ENCODE results near the gene CRTC1.
A peak's percentile ranks its signal among the peaks of the same experiment; 100 is the strongest.
"Not testable (repeated sequence)": the region's sequence is repeated elsewhere in the genome, so short reads cannot be mapped to it uniquely, and the experiment has no call there.

Gene CRTC1

DNA sequence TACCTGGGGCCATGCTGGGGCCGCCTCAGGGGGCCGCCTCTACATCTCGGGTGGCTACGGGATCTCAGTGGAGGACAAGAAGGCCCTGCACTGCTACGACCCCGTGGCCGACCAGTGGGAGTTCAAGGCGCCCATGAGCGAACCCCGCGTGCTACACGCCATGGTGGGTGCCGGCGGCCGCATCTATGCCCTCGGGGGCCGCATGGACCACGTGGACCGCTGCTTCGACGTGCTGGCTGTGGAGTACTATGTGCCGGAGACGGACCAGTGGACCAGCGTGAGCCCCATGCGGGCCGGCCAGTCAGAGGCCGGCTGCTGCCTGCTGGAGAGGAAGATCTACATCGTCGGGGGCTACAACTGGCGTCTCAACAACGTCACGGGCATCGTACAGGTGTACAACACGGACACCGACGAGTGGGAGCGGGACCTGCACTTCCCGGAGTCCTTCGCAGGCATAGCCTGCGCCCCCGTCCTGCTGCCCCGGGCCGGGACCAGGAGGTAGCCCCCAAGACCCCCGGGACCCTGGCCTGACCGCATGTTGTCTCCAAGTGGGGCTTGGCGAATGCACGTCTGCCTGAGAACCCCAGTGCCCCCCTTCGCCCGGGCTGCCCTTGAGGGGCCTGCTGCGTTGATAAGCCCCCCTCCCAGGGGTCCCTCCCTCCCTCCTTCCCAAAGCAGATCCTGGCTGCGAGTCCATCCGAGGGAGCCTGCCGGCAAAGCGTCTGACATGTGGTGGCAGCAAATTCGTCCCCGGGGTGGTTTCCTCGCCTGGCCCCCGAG is 14.5 kb upstream of the CRTC1 start:
- DNase-seq: no peak

DNA sequence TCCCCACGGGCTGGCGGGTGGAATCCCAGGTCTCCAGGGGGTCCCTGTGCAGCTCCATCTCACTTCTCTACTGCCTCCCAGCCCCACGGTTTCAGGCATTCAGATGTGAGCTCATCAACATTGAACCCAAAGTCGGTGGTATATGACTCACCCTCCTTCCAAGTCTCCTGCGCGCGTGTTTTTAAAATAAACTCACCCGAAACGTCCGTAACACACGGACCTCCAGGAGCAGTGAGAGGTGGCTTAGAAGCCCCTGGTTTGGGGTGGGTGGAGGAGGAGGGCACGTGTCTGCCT is 14.0 kb upstream of the CRTC1 start:
- no peak for DNase-seq

DNA sequence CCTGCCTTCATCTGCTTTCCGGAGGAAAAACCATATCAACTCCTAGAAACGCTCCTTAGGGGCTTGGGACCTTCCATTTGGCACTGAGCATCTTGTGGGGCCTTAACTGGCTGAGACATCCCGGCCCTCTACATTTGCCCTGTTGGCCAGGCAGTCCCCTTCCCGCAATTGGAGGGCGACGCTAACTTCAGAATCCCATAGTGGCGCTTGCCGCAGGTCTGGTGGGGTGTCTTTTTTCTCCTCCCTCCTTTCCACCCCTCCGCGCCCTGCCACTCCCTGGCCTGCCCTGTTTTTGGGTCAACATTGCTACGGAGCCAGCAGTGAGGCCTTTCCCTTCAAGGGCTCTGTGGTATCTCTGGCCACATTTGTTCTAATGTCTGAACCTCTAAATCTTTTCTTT is 13.6 kb upstream of the CRTC1 start:
- no peak for DNase-seq

DNA sequence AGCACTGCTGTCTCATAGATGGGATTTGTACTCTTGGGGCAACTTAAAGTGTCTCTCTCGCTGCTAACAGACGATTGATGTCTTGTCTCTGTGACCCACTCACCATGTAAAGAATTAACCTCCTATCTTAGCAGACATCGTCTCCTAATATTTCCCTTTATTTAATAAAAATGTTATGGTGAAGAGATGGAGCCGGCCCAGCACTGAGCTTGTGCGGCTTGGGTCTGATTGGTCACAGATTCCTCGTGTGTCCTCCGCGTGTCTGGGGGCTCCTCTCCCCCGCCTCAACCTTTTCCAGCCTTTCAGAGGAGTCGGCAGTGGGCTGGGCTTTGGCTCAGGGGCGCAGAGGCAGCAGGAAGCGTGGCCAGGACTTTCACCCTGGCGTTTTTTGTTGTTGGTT is 13.2 kb upstream of the CRTC1 start:
- DNase-seq: no peak

DNA sequence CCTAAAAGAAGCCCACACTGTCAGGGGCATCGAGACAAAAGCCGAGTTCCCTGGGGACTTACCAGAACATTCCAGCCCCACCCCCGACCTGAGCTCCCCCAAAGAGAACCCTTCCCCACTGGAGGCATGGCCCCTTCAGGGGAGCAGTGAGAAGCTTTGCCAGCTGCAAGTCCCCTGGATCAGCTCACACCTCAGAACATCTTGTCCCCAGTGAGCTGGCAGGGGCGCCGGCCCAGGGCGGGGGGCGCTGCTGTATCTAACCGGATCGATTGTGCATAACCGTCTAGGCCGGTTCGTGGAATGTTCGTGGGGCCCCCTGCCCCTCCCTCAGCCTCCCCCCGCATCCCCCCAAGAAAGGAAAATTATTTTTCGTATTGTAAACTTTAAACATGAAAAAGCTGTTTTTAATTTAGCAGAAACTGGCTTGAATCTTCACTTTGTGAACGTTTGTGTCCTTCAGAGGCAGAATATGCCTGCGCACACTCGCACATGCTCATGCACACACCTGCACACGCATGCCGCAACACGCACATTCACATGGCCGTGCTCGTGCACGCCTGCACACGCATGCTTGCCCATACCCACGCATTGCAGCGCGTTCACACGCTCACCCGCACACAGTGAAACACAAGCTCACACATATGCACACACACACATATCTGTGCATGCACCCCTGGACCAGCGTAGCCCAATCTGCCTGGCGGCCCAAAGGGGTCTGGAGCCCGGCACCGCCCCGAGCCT is 12.0 kb upstream of the CRTC1 start:
- DNase-seq: no peak

DNA sequence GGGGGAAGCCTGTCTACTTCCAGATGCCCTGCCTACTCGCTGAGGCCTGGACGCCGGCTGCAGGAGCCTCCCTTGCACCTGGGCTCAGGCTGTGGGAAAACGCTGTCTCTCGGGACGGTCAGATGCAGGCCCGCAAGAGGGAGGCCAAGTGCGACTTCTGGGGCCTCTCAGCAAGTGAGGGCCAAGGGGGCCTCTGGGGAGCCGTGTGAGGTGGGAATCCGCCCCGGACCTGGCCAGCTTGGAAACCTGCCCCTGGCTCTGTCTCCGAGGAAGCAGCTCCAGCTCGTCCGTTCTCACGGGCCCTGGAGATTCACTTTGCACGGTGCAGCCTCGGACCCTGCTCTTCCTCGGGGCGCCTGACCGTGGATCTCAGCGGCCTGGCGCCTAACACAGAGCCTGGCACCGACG is 11.4 kb upstream of the CRTC1 start:
- DNase-seq: peak in 2 of 58 donors; percentile 52 to 61

DNA sequence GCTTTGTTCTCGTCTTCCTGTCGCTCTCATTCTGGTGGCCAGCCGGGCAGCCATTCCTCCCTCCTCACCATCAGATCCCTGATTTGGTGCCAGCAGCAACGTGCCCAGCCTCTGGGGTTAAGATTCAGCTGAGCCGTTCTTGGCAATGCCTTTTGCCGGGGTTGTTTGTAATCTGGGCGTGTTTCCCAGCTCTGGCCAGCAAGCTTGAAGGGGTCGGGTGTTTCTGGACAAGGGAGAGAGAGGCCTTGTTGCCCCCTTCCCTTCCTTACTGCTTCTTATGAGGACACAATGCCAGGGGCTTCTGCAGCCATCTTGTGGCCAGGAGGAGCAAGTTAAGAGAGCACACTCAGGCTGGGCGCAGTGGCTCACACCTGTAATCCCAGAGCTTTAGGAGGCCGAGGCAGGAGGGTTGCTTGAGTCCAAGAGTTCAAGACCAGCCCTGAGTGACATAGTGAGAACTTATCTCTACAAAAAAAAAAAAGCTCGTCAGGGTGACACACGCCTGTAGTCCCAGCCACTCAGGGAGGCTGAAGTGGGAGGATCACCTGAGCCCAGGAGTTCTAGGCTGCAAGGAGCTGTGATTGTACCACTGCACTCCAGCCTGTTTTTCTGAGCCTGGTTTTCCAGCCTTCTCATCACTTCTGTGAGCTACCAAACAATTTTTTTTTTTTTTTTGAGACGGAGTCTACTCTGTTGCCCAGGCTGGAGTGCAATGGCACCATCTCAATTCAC is 10.7 kb upstream of the CRTC1 start:
- peak in 51 of 58 donors; percentile 13 to 89 (median 58) for DNase-seq

DNA sequence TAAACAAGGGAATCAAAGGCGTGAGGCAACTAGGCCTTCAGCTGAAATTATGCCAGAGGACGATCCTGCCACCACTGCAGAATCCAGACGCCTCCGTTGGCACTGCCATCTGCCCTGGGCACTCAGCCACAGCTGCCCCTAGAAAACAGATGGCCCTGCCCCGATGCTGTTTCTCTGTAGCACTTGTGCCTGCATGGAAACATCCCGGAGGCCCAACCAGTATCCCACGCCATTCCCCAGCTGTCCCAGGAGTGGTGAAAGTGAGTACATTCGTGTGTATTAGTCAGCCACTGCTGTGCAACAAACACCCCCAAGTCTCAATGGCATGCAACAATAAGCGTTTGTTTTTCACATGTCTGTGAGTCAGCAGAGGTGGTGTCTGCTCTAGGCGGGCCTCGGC is 8.9 kb upstream of the CRTC1 start:
- DNase-seq: peak in 45 of 58 donors; percentile 9 to 81 (median 44)

DNA sequence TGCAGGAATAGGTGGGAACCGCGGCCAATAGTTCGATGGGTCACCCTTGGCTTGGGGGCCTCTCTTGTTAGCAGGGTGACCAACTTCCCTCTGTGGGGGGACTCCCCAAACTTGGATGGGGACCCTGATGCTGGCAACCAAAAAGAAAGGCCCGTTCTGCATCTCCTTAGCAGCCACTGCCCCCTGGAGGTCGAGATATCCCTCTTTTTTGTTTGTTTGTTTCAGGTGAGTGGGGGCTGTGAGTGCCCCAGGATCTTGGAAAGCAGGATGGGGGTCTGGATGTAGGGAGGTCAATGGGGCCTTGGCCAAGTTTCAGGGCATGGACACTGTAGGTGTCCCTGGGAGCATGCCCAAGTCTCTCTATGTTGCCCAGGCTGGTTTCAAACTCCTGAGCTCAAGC is 7.7 kb upstream of the CRTC1 start:
- no peak for DNase-seq

DNA sequence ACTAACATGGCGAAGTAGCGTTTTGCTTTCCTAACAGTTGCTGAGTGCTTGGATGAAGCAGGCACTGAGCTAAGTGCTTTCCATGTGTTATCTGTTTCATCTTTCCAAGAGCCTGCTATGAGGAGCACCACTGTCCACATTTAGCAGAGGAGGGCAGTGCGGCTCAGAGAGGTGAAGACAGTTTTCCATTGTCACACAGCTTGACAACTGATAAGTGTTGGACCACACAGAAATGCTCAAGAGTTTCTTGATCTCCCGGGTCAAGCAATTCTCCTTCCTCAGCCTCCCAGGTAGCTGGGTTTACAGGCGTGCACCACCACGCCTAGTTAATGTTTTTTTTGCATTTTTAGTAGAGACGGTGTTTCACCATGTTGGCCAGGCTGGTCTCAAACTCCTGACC is 6.8 kb upstream of the CRTC1 start:
- no peak for DNase-seq

DNA sequence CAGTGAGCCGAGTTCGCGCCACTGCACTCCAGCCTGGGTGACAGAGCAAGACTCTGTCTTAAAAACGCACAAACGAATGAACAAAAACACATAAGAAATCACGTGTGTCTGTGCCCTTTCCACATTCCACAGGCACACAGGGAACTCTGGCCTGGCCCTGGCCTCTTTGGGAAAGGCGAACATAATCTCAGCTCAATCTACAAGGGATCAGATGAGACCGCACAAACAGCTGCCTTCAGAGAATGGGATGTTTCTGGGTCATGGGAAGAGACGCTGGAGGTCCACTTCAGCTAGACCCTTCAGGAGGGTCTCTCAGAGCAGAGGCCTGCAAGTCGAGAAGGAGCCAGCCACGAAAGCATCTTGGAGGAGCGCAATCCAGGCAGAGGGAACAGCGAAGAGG is 6.3 kb upstream of the CRTC1 start:
- DNase-seq: no peak

DNA sequence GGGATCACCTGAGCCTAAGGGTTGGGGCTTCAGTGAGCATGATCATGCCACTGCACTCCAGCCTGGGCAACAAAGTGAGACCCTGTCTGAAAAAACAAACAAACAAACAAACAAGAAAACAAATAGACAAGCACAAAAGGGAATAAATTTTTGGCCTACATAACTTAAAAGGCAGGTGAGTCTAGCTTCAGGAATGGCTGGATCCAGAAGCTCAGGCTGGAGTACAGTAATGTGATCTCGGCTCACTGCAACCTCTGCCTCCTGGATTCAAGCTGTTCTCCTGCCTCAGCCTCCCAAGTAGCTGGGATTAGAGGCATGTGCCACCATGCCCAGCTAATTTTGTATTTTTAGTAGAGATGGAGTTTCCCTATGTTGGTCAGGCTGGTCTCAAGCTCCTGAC is 3.3 kb upstream of the CRTC1 start:
- DNase-seq: not testable (repeated sequence)

DNA sequence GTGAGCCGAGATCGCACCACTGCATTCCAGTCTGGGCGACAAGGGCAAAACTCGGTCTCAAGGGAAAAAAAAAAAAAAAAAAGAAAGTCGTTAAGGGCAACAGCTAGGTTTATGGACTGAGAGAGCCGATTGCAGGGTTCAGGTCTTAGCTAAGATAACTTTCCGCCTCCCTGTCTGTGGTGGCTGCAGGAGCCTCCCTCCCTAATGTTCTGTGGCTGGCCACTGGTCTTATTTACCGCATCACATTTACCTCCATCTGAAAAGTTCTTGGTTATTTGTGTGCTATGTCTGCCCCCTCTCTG is 722 bp upstream of the CRTC1 start:
- DNase-seq: no peak

DNA sequence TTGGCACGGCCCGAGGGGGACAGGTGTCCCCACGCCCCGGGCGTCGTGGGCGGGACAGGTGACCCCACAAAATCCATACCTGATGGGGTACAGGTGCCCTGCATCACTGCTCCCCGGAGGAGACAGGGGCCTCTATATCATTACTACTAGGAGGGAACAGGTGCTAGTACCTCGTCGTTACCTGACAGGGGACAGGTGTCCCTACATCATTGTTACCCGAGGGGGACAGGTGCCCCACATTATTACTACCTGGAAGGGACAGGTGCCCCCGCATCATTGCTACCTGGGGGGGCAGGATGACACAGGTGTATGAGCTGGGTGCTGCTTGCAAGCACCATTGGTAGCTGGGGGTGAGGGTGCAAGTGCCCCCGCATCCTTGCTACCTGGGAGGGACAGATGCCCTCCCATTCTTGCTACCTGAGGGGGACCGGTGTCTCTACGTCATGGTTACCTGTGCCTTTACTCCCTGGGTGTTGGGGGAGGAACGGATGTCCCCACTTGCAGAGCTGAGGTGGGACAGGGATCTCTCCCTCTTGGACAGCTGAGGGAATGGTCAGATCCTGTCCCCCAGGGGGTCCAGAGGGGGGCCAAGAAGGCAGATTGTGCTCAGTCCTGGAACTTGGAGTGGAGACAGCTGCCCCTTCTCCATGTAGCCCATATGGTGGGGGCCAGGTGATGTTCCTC is 620 bp downstream of the CRTC1 start:
- DNase-seq: no peak

DNA sequence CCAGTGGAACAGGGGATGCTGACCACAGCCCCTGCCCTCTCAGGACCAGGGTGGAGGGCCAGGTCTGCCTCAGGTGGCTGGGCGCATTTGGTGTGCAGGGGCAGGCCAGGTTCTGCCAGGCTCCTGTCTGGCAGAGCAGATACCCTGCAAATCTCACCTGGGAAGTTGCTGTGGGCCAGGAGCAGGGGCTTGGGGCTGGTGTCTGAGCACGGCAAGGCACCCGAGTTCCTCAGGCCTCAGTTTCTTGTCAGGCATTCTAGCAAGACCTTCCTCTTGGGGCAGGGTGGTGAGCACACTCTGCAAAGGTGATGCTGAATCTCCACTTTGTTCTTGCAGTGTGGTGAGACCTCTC is 1.1 kb downstream of the CRTC1 start:
- DNase-seq: no peak

DNA sequence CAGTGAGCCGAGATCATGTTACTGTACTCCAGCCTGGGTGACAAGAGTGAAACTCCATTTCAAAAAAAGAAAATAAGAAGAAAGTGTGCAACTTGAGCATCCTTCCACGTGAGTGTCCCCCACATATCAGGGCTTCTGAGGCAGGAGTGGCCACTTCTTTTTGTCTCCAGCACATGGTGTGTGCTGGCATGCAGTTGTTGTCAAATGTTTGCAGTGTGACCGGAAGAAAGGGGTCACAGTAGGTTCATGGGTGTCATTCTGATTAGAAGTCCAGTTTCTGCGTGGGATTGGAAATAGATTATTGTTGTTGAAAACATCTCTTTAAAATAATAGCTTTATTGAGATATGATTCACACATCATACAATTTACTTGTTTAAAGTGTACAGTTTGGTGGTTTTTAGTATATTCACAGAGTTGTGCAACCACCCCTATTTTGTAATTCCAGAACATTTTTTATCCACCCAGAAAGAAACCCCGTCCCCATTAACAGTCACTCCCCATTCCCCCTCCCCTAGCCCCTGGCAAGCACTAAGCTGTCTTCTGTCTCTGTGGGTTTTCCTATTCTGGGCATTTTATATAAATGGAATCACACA is 2.2 kb downstream of the CRTC1 start:
- no peak for DNase-seq

DNA sequence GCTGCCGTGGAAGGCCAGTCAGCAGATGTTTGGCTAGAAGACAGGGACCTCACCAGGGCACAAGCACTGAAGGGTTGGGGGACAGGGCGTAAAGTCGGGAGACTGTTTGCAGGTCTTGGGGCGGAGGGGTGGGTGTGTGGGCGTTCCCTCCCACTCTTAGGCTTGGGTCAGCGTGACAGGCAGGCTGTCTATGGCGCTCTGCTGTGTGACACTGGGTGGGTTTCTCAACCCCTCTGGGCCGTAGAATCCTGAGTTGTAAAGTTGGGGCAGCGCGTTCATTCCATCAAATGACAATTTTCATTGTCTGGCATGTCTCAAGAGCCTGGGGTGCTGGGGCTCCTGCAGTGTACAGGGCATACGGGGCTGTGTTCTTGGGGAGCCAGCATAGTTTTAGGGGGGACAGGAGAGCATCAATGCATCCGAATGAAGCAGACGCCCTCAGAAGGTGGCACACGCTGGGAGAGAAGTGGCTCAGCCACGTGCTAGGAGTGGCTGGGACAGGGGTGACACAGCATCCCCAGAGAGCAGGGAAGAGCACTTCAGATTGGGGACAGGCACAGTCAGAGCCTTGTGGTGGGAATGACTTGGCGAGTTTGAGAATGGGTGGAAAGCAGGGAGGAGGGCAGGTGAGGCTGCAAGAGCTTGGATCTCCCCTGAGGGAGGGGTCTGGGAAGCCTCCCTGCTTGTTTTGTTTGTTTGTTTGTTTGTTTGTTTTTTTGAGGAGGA is 4.4 kb downstream of the CRTC1 start:
- no peak for DNase-seq

DNA sequence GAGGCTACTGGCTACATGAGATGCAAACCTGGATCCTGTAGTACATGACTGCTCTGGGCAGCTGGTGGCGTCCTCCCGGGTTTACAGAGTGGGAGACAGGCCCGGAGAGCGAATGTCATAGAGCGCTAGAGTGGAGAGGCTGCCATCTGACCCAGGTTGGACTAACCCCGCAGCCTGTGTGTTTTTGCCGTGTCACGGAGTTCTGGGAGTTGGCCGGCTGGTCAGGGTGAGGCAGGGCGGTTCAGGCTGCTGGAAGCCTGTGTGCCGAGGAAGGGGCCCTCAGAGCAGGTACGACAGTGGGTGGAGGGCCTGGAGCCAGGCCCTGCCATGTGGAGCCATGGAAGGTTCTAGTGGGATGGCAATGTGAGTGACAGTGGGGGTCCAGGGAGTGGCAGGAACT is 12.5 kb downstream of the CRTC1 start:
- no peak for DNase-seq

DNA sequence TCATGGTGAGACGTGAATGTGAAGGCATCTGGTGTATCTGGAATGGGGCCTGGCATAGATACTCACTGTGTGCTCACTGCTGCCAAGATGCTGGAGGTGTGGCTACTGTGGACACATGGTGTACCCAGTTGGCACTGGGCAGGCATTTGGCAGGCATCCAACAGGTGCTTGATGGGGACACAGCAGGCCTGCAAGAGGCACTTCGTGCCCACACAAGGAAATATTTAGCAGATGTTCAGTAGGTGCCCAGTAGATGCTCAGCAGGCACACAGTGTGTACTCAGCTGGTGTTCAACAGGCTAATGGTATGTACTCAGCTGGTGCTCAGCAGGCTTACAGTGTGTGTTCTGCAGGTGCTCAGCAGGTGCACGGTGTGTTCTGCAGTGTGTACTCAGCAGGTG is 14.2 kb downstream of the CRTC1 start:
- DNase-seq: peak in 2 of 58 donors; percentile 16 to 32

DNA sequence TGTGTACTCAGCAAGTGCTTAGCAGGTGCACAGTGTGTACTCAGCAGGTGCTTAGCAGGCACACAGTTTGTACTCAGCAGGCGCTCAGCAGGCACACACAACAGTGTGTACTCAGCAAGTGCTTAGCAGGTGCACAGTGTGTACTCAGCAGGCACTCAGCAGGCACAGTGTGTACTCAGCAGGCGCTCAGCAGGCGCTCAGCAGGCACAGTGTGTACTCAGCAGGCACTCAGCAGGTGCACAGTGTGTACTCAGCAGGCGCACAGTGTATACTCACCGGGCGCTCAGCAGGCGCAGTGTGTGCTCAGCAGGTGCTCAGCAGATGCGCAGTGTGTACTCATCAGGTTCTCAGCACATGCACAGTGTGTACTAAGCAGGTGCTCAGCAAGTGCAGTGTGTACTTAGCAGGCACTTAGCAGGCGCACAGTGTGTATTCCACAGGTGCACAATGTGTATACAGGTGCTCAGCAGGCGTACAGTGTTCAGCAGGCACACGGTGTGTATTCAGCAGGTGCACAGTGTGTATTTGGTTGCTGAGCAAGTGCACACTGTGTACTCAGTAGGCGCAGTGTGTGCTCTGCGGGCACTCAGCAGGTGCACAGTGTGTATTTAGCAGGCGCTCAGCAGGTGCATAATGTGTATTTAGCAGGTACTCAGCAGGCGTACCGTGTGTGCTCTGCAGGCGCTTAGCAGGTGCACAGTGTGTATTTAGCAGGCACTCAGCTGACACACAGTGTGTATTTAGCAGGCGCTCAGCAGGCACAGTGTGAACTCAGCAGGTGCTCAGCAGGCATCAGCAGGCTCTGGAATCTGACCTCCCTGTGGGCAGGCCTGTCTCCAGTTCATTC is 15.1 kb downstream of the CRTC1 start:
- no peak for DNase-seq
